MM.1S (cell line): ENCODE results near the gene CYGB.
A peak's percentile ranks its signal among the peaks of the same experiment; 100 is the strongest.

Experiments
- DNase-seq: peaks from one replicate; pipeline ENCODE4 v3.0.0-alpha.2; 2015
- H2AFZ ChIP-seq: fragments of 300-600 bp; sonication (generic); 2 replicates; pipeline ENCODE4 v1.6.0; 2016; ENCODE audit warnings: antibody characterized with exemption, low read length
- H3F3A ChIP-seq: fragments of 300-600 bp; sonication (generic); 2 replicates; pipeline ENCODE4 v1.6.1; 2016; ENCODE audit warnings: mild to moderate bottlenecking, antibody characterized with exemption, low read length, moderate library complexity, mixed read lengths; ENCODE audit not compliant: insufficient read depth
- H3K27ac ChIP-seq: fragments of 300-600 bp; sonication (generic); 2 replicates; pipeline ENCODE4 v1.5.1; 2016; ENCODE audit warnings: mild to moderate bottlenecking, low read length
- H3K27me3 ChIP-seq: fragments of 300-600 bp; sonication (generic); replicated peaks from 2 replicates; pipeline ENCODE4 v1.6.0; 2016; ENCODE audit warnings: low read length; ENCODE audit not compliant: insufficient read depth
- H3K36me3 ChIP-seq: fragments of 300-600 bp; sonication (generic); replicated peaks from 2 replicates; pipeline ENCODE4 v1.6.1; 2016; ENCODE audit warnings: mild to moderate bottlenecking, low read length, mixed read lengths; ENCODE audit not compliant: insufficient read depth
- H3K4me1 ChIP-seq: fragments of 300-600 bp; sonication (generic); 2 replicates; pipeline ENCODE4 v1.6.1; 2016; ENCODE audit warnings: low read length, mixed read lengths
- H3K4me2 ChIP-seq: fragments of 300-600 bp; sonication (generic); 2 replicates; pipeline ENCODE4 v1.6.0; 2016; ENCODE audit warnings: low read depth, low read length
- H3K4me3 ChIP-seq: fragments of 300-600 bp; sonication (generic); 2 replicates; pipeline ENCODE4 v1.5.1; 2016; ENCODE audit warnings: low read length, mixed read lengths
- H3K79me2 ChIP-seq: fragments of 300-600 bp; sonication (generic); 2 replicates; pipeline ENCODE4 v1.6.1; 2016; ENCODE audit warnings: mixed run types, low read length, mixed read lengths
- H3K9ac ChIP-seq: fragments of 300-600 bp; sonication (generic); 2 replicates; pipeline ENCODE4 v1.6.1; 2016; ENCODE audit warnings: low read length, mixed read lengths
- H3K9me2 ChIP-seq: fragments of 300-600 bp; sonication (generic); replicated peaks from 2 replicates; pipeline ENCODE4 v1.6.1; 2016; ENCODE audit warnings: mild to moderate bottlenecking, low read length, mixed read lengths; ENCODE audit not compliant: insufficient read depth
- H3K9me3 ChIP-seq: fragments of 300-600 bp; sonication (generic); replicated peaks from 2 replicates; pipeline ENCODE4 v1.6.1; 2016; ENCODE audit warnings: mild to moderate bottlenecking, low read length, mixed read lengths; ENCODE audit not compliant: insufficient read depth
- H4K20me1 ChIP-seq: fragments of 300-600 bp; sonication (generic); 2 replicates; pipeline ENCODE4 v1.6.1; 2016; ENCODE audit warnings: mild to moderate bottlenecking, low read length, moderate library complexity, mixed read lengths; ENCODE audit not compliant: insufficient read depth
- CTCF ChIP-seq: fragments of 300-600 bp; sonication (generic); IDR thresholded peaks from 2 replicates; pipeline ENCODE4 v1.5.1; 2016; ENCODE audit warnings: antibody characterized with exemption, low read length, mixed read lengths
- EZH2 ChIP-seq: fragments of 300-600 bp; sonication (generic); optimal IDR thresholded peaks from 2 replicates; pipeline ENCODE3; 2017; ENCODE audit warnings: low read depth, mild to moderate bottlenecking, antibody characterized with exemption, low read length, mixed read lengths
- EZH2phosphoT487 ChIP-seq: fragments of 300-600 bp; sonication (generic); IDR thresholded peaks from 2 replicates; pipeline ENCODE4 v1.6.1; 2018; ENCODE audit warnings: antibody characterized with exemption, low read length

The CYGB gene

GRCh38 chr17:76547642-76548202 is 10.2 kb upstream of the CYGB start:
- no peak overlapping the region for H3K27ac ChIP-seq
- H3K27me3 ChIP-seq = peaks cover 32% of the 10 kb centered on the region
- DNase-seq = no peak
- H3K79me2 ChIP-seq = no peaks in the 10 kb centered on the region
- H3K4me1 ChIP-seq = no peaks in the 10 kb centered on the region
- H3K36me3 ChIP-seq = no peaks in the 10 kb centered on the region
- no peak overlapping the region for H2AFZ ChIP-seq
- H3K9me3 ChIP-seq = no peaks in the 10 kb centered on the region
- H3K4me3 ChIP-seq = no peak overlapping the region
- H3F3A ChIP-seq = no peaks in the 10 kb centered on the region
- no peaks in the 10 kb centered on the region for H3K9me2 ChIP-seq
- no peak overlapping the region for H3K4me2 ChIP-seq
- H3K9ac ChIP-seq = no peak overlapping the region
- no peaks in the 10 kb centered on the region for H4K20me1 ChIP-seq
- TF ChIP-seq CTCF (no peak), EZH2 (no peak), EZH2phosphoT487 (no peak)

GRCh38 chr17:76547183-76547641 is 9.7 kb upstream of the CYGB start:
- no peaks in the 10 kb centered on the region for H3K9me3 ChIP-seq
- no peak overlapping the region for H3K27ac ChIP-seq
- H3K4me1 ChIP-seq = no peaks in the 10 kb centered on the region
- TF ChIP-seq CTCF (peak; percentile 64), EZH2 (no peak), EZH2phosphoT487 (no peak)
- H2AFZ ChIP-seq = no peak overlapping the region
- no peaks in the 10 kb centered on the region for H4K20me1 ChIP-seq
- no peaks in the 10 kb centered on the region for H3K9me2 ChIP-seq
- no peak overlapping the region for H3K4me3 ChIP-seq
- no peaks in the 10 kb centered on the region for H3K36me3 ChIP-seq
- H3K79me2 ChIP-seq = no peaks in the 10 kb centered on the region
- H3K27me3 ChIP-seq = peaks cover 37% of the 10 kb centered on the region
- no peak overlapping the region for H3K4me2 ChIP-seq
- no peak overlapping the region for H3K9ac ChIP-seq
- DNase-seq = peak; percentile 51
- no peaks in the 10 kb centered on the region for H3F3A ChIP-seq

GRCh38 chr17:76546556-76547182 is 9.2 kb upstream of the CYGB start:
- Histone ChIP-seq H3K27ac (no peak overlapping the region), H3K4me1 (no peaks in the 10 kb centered on the region), H3K9me3 (no peaks in the 10 kb centered on the region), H3F3A (no peaks in the 10 kb centered on the region), H3K9ac (no peak overlapping the region), H3K4me3 (no peak overlapping the region), H3K36me3 (no peaks in the 10 kb centered on the region), H3K27me3 (peaks cover 42% of the 10 kb centered on the region), H2AFZ (no peak overlapping the region), H3K79me2 (no peaks in the 10 kb centered on the region), H3K4me2 (no peak overlapping the region), H4K20me1 (no peaks in the 10 kb centered on the region), H3K9me2 (no peaks in the 10 kb centered on the region)
- DNase-seq = no peak
- TF ChIP-seq EZH2 (no peak), CTCF (no peak), EZH2phosphoT487 (no peak)
